ENCODE data around the gene MGMT.

MGMT gene

DNA sequence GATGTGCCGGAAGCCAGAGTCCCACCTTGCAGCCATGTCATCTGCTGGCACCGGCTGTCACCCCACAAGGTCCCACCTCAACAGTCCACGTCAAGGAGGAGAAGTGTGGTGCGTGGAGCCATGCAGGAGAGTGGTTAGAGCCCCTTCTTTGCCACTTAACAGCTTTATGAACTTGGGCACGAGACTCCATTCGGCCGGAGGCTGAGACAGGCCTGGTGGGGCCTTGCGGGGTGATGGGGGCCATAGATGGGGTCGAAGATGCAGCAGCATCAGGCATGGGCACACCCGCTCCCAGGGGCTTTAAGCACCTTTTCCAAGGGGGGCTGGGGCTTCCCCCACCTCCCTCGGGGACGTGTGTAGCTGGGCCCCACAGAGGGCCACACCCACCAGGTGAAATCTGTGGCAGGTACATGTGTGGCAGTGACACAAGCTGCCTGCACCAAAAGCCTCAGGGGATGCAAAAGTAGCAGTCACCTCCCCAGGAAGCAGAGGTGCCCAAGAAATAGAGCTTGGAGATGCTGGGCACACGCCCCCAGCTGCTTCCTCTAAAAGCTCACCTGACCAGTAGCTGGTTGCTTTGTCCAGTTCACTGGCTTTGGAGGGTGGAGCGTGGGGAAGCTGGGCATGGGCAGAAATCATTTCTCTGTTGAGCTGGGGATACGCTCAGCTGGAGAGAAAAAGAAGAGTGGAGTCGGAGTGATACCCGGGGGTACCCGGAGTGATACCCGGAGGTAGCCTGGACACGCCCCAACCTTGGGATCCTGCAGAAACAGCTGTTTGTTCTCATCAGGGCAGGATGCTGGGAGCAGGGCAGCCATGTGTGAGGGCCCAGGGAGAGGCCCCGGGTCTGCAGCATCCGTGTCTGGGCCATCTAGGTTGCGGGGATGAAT is 297.2 kb downstream of the MGMT start:
- no peak for DNase-seq (ENCODE audit: low read depth)

DNA sequence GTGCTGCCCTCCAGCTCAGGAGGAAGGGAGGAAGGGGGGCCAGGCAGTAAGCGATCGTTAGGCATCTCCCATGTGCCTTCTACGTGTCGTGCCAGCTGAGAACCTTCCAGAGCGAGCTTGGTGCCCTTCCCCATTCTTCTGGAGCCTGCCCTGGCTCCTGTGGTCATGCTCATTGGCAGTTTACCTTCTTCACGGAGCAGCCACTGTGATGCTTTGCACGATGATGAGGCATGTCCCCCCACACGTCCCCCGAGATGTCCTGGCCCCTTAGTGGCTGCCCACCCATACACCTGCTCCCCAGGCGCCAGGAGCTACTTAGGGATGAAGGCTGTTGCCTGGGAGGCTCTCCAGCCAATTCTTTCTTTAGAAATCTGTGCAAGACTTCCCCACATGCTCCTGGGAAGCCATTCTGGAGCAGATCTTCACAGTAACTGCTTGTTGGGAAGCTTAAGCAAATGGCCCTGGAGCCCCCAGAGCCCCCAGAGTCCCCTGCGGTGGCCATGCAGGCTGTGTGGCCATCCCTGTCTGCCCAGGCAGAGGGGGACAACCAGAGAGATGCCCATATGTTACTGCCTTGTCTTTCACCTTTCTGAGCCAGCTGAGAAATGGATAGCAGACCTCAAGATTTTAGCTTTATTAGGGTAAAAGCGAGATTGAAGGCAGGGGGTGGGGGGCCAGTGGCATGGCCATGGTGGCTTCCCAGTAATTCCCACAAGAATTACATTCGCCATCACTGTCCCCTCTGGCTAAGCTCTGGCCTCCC is 298.0 kb downstream of the MGMT start:
- DNase-seq (ENCODE audit: low read depth) = no peak

DNA sequence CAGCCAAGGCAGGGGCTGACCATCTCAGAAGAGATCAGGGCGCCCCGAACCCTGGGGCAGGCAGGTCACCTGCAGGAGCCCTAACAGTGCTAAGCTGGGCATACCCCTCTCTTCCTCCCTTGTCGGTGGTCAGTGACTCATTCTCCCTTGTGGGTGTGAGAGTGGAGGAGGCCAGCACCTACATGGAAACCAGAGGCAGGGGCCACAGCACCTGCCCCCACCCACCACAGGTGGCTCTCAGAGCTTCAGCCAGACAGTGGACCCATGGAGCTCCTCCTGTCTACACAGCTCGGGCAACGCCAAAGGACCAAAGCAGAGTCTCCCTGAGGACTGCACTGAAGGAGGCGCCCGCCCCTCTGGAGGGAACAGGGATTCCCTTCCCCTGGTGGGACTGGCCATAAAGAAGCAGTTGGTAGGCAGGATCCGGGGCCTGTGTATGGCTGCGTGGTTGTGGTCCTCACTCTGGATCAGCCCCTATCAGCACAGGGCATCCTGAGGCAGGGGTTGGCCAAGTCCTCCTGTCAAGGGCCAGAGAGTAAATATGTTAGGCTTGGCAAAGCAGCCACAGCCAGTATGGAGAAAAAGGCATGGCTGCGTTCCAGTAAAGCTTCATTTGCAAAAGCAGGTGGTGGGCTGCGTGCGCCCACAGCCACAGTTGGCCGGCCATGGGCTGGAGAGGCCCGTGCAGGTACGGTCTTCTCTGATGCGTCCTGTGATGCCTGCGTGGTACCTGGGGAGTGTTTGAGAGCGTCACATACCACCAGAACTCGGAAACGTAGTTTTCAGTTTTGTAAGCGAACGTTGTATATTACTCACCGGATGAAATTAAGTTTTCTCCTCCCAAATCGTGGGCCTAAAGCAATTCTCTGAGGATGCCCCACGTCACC is 298.9 kb downstream of the MGMT start:
- DNase-seq (ENCODE audit: low read depth) = no peak

DNA sequence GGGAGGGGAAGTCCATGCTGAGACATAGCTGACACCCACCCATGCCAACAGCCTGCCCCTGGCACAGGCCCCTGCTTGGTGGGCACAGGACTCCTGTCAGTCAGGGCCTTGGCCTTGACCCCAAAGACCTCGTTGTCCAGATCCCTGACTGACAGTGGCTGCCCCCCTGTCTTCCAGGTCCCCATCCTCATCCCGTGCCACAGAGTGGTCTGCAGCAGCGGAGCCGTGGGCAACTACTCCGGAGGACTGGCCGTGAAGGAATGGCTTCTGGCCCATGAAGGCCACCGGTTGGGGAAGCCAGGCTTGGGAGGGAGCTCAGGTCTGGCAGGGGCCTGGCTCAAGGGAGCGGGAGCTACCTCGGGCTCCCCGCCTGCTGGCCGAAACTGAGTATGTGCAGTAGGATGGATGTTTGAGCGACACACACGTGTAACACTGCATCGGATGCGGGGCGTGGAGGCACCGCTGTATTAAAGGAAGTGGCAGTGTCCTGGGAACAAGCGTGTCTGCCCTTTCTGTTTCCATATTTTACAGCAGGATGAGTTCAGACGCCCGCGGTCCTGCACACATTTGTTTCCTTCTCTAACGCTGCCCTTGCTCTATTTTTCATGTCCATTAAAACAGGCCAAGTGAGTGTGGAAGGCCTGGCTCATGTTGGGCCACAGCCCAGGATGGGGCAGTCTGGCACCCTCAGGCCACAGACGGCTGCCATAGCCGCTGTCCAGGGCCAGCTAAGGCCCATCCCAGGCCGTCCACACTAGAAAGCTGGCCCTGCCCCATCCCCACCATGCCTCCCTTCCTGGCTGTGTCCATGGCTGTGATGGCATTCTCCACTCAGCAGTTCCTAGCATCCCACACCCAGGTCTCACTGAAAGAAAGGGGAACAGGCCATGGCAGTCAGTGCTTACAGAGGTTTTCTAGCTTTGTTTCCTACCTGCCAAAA is 299.8 kb downstream of the MGMT start:
- no peak for DNase-seq (ENCODE audit: low read depth)

DNA sequence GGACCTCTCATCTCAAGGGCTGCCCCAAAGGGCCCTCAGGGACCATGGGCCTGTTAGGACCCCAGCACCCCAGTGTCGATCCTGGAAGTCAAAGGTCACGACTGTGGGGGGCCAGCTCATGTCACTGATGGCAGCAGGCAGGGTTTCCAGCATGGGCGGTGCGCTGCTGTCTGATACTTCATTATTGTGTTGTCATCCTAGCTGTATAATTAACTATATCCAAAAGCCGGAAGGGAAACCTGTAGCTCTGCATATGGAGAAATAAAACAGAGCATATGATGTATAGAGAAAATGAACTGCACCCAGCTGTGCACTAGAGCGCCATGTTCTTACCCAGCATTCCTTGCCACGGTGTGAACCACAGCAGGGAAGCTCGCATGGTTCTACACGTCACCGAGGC is 300.7 kb downstream of the MGMT start:
- no peak for DNase-seq (ENCODE audit: low read depth)

DNA sequence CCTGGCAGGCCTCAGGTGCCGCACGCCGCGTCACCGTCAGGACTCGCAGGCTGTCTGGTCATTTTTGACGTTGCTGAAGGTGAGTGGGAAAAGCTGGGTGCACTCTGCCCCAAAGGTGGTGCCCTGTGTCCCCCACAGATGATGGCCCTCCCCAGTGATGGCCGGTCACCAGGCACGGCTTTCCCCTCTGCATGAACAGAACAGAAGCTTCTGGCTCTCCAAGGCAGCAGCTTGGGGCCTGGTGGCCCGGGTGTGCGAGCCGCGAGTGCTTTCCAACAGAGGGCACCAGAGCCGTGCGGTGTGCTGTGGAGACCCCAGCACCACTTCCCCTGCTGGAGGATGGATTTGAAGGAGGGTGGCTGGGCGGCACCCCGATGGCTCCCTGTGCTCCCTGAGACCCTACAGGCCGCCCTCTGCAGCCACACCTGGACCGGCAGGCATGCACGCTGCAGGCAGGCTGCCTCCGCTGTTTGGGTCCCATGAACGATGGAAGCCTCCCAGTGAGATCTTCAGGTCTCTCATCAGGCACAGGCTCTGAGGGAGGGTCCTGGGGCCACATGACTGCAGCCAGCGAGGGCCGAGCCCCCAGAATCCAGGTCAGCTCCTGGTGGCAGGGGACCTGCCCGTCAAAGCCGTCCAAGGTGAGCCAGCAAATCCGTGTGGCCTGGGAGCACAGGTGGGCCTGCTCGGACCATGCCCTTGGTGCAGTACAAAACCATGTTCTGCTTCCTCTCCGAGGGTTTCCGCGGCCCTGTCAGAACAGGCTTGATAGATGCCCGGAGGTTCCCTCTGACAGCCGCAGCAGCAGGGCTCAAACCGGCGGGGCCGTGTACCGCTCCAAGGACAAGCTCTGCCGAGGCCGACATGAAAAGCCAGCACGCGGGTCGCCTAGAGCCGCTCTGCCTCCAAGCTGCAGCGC is 301.7 kb downstream of the MGMT start:
- no peak for DNase-seq (ENCODE audit: low read depth)

DNA sequence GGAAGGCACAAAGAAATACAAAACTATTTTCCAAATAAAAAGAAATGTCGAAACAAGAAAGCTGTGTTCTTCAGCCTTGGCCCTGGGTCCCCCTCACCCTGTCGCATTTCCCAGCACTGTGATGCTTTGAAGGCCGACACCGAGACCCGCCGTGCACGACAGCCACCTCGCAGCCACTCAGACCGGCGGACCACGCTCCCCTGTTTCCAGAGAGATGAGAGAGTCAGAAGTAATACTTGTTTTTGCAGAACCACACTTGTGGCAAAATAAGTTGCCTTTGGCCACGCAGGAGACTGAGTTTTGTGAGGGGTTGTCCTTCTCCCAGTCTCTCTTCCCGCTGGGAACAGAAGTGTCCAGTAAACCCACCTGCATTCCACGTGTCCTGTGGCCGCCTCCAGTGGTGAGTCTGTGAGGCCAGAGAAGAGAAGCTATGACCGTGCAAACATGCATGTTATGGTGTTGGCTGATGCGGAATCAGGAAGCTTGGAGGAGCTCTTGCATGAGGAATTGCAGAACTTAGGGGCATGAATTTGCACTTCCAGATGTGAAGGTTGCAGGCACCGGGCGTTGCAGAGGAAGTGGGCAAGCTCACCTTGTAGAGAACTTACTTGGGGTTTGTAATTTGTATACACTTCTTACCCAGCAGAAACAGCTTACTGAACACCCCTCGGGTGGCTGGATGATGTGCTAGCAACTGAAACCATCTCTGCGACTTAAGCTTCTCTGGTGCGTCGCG is 302.5 kb downstream of the MGMT start:
- DNase-seq (ENCODE audit: low read depth) = no peak

DNA sequence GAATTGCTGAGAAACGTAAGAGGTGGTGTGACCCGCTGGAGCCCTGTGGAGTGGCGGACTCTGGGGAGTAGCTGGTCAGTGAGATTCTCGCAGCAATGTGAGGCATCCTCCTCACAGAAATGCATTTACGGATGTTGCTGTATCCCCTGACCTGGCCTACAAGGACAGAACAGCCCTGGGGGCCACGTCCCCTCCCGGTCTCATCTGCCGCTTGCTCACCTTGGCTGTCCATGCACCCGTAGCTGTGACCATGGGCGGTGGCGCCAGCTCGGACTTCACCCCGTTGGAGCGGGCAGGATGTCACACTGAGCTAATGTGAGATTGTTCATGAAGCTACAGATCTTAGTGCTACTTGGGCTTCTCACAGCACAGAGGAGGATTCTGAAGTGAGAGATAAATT is 303.2 kb downstream of the MGMT start:
- no peak for DNase-seq (ENCODE audit: low read depth)

DNA sequence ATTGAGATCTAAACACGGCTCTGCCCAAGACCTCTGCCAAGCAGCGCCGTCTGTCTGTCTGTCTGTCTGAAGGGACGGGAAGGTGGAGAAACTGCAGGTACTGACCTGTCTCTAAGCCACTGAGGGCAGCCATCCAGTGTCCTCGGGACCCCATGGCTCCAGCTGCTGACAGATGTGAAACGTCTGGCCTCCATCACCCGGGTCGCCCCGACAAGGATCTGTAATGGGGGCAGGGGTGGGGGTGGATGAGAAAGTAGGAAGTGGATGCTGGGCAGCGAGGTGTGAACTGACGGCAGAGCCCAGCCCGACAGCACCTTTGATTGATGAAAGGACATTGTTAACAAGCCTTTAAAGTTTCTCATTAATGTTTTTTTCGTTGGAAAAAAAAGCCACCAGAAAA is 304.0 kb downstream of the MGMT start:
- no peak for DNase-seq (ENCODE audit: low read depth)

DNA sequence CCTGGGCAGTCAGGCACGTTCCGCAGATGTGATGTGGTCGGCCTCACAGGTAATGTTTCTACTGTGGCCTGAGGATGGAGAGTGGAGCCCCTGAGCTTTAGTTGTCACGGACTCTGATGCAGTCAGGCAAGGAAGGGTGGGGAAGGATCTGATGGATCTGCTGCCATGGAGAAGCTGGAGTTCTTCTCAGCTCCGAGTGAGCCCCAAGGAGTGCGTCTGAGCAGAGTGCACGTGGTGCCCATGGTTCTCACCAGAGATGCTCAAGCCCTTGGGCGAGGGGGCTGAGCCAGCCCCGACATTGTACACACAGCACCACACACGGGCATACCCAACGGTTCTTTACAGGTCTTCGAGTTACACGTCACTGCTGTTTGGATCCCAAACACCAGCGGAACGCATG is 304.5 kb downstream of the MGMT start:
- DNase-seq (ENCODE audit: low read depth) = no peak

DNA sequence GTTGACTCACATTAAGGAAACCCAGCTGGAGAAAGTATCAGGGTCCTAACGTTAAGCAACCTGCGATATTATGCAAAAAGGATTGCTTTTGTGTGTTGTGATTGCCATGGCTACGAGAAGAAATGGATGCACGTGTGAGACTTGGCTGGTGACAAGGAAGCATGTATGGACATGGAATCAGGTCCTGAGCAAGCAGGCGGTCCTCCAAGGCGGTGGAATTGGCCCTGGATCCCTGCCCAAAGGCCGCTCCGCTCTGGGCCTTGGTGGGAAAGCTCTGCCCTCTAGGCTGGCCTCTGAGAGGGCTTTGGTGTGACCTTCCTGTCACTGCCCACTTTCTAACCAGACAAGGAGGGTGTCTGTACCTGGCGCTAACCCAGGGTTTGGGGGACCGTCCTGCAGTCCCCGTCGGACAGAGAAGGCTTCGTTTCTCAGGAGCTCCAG is 305.0 kb downstream of the MGMT start:
- DNase-seq (ENCODE audit: low read depth) = no peak

DNA sequence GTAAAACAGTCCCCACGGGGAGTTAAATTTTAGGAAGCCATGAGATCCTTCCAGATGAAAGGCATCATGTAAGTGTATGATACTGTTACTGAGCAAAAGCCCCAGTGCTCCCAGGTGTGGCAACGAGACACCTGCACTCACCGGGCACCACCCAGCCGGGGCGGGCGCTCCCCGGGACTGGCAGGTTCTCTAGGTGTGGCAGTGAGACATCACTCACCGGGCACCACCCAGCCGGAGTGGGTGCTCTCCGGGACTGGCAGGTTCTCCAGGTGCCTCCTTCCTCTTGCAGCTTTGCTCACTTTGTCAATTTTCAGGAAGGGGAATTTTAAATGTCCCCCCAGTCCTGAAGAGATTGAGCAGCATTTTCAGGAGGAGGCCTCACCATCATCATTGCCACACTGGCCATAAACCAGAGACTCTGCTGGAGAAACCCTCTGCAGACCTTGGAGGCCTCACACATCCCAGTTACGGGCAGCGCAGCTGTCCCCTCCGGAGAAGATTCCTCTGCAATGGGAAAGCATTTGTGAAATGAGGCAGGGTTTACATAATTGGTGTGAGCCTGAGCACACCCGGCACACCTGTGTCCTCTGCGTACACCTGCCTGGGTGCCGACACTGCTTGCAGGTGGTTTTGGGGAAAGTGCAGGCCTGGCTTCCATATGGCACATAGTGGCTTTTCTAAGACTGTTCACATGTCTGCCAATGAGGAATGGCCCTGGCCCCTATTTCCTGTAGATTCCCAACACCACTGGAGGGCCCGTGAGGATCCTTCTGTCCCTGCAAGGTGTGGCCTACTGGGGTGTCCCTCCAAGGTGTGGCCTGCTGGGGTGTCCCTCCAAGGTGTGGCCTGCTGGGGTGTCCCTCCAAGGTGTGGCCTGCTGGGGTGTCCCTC is 305.7 kb downstream of the MGMT start:
- no peak for DNase-seq (ENCODE audit: low read depth)

DNA sequence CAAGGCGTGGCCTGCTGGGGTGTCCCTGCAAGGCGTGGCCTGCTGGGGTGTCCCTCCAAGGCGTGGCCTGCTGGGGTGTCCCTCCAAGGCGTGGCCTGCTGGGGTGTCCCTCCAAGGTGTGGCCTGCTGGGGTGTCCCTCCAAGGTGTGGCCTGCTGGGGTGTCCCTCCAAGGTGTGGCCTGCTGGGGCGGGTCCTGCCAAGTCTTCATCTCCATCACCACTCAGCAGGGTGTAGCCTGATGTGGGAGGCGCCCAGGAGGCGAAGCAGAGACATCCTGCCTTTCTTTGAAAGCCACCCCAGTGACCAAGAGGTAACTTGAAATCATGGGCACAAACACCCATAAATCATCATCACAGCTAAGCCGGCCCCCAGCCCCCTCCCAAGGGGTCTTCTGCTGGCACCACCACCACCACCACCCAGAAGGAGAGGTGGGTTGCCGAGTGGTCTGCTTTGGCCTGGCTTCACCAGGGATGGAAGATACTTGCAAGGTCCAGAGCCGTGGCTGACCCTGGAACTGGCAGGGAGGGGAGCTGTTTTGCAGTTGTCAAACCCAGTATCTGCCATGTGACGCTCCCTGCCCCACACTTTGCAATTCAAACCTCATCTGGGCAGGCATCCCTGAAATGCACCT is 306.4 kb downstream of the MGMT start:
- DNase-seq (ENCODE audit: low read depth) = no peak

DNA sequence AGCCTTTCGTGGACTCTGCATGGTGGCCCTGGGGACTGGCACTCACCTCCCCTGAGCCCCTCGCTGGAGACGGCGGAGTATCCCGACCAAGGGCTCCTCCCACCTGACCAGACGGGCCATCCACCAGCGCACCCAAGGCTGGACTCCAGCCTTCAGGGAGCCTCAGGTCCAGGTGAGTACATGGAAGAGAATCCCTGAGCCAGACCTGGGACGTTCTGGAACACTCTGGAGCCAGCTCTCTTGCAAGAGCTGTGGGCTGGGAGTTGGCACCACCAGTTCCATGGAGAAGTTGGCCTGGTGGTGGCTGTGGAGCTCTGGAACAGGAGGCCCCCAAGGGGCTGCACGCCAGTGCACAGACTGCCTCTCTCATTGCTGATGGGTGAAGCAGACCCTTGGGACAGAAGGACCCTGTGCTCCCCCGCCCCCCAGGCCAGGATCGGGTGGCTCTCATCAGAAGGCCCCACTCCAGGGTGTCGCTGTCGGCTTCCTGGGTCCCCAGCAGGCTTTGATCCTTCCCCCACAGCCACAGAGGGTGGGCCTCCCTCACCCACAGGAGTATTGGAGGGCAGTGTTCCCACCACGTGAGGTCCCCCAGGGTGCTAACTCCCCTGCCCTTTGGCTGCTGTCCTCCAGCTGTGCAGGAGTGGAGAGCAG is 307.2 kb downstream of the MGMT start:
- no peak for DNase-seq (ENCODE audit: low read depth)

DNA sequence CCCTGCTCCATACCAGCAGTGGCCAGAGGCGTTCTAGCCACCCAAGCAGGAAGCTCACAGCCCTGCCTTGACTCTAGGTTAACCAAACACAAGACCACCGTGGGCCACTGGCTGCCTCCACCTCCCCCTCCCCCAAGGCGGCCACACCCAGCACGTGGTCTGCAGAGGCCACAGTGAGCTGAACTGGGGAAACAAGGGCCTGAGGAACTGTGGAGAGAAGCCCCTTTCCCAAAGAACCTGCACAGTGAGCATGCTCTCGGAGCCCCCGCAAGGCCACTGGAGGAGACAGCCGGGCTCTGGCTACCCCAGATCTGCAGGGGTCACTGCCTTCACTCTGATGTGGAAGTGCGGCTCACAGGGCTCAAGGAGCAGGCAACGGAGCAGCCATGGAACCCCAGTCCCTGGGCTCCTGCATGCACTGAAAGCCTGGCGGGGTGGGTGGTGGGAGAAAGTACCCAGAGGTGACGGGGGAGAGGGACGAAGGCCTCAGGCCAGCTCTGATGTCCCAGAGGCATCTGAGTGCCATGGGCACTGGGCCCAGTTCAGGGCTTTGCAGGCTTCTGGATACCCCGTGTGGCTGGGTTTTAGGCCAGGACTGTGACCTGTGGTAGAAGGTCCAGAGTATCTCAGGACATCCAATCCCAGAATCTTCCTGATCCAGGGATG is 307.8 kb downstream of the MGMT start:
- no peak for DNase-seq (ENCODE audit: low read depth)

DNA sequence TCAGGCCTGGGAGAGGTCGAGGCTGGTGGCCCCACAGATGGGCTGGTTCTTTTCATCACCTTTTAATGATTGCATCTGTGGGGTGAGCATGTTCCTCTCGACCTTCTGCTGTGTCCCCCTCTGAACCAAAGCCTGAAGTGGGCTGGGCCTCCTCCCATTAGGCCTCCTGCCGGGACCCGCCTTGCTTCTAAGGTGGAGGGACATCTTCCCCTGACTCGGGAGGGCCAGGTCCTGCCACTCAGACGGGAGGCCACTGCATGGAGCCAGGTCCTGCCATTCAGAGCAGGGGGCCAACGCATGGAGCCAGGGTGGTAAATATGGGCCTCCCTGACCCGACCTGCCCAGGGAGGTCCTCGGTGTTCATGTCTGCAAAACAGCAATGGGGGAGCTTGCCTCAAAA is 308.6 kb downstream of the MGMT start:
- no peak for DNase-seq (ENCODE audit: low read depth)

DNA sequence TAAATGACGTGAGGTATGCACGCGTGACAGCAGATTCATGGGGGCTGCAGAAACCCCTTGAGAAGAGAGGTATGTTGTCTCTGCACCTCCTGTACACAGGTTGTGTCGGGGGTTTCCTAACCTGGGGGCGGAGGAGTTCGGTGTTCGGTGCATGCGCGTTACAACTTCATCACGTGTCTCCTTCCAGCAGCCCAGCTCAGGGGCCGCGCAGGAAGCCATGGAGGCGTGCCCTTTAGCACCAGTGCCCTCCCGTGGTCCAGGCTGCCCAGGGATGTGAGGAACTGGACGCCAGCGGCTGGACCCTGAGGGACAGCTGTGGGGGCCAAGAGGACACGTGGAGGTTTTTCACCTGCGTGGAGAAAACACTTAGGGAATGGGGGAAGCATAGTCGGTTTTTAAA is 310.6 kb downstream of the MGMT start:
- DNase-seq (ENCODE audit: low read depth) = no peak
